ENCODE measurements around the gene IL10RB.

Gene IL10RB

DNA sequence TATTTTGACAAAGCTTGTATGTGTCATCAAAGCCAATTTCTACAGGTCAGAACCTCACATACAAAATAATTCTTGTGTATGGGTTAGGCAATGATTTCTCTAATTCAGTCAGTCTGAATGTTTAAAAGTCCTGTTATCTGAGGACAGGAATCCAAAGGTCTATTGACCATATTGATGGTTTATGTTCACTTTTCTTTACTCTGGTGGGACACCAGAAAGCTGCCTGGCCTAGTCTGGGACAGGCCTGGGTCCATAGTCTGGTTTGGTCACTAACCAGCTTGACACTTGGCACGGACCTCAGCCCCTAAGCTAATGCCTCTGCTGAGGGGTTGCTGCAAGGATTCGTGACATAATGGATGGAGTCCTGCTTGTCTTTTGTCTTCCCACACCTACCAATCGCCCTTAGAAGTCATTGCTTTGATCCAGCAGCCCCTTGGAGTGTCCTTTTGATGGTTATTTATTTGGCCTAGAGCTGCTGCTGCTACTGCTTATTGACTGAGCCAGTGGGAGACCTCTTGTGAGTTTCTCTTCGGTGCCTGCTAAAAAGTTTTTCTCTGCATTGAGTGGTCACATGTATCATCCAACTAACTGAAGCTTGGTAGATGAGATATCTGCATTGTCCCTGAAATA lies 20.8 kb upstream of the IL10RB start:
- H3K79me2 ChIP-seq (ENCODE audit: insufficient read depth, low read depth): peaks cover 28% of the 10 kb centered on the region

DNA sequence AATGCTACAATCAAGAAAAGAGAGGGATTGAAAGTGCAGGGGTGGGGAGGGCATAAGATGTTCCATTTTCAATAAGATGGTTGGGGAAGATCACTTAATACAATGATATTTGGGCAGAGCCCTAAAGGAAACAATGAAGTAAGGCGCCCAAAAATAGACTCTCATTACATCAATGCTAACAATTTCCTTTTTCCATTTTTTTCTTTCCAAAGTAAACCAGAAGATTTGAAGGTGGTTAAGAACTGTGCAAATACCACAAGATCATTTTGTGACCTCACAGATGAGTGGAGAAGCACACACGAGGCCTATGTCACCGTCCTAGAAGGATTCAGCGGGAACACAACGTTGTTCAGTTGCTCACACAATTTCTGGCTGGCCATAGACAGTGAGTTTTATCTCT lies 19.7 kb upstream of the IL10RB start:
- Histone ChIP-seq H3K4me3 (IDR thresholded peaks at IDR 0.05; ENCODE audit: insufficient read depth, low read depth, low read length) (no peak overlapping the region), H3K27ac (no peak overlapping the region), H3K27me3 (ENCODE audit: insufficient read depth, low read depth) (no peaks in the 10 kb centered on the region), H3K4me1 (ENCODE audit: low read depth, poor library complexity, severe bottlenecking) (peaks cover 46% of the 10 kb centered on the region), H3K9ac (no peak overlapping the region), H2AFZ (ENCODE audit: low read depth) (no peak overlapping the region), H3K4me2 (no peak overlapping the region), H3K79me2 (ENCODE audit: insufficient read depth, low read depth) (peaks cover 18% of the 10 kb centered on the region), H3K36me3 (ENCODE audit: insufficient read depth) (peaks cover 4% of the 10 kb centered on the region; the same call in 1 of the 2 replicates), H4K20me1 (ENCODE audit: insufficient read depth) (no peaks in the 10 kb centered on the region)
- TF ChIP-seq, protein P1, sequence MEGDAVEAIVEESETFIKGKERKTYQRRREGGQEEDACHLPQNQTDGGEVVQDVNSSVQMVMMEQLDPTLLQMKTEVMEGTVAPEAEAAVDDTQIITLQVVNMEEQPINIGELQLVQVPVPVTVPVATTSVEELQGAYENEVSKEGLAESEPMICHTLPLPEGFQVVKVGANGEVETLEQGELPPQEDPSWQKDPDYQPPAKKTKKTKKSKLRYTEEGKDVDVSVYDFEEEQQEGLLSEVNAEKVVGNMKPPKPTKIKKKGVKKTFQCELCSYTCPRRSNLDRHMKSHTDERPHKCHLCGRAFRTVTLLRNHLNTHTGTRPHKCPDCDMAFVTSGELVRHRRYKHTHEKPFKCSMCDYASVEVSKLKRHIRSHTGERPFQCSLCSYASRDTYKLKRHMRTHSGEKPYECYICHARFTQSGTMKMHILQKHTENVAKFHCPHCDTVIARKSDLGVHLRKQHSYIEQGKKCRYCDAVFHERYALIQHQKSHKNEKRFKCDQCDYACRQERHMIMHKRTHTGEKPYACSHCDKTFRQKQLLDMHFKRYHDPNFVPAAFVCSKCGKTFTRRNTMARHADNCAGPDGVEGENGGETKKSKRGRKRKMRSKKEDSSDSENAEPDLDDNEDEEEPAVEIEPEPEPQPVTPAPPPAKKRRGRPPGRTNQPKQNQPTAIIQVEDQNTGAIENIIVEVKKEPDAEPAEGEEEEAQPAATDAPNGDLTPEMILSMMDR (conservative IDR thresholded peaks at IDR 0.05; ENCODE audit: low read depth, low read length): no peak

More for the DNA sequence above, 20.8 kb upstream of the IL10RB start:
- H2AFZ ChIP-seq (ENCODE audit: low read depth): no peak overlapping the region
- H3K9ac ChIP-seq: no peak overlapping the region
- H3K27me3 ChIP-seq (ENCODE audit: insufficient read depth, low read depth): no peaks in the 10 kb centered on the region
- no peaks in the 10 kb centered on the region for H4K20me1 ChIP-seq (ENCODE audit: insufficient read depth)
- no peak overlapping the region for H3K4me2 ChIP-seq
- no peak overlapping the region for H3K27ac ChIP-seq
- peaks cover 4% of the 10 kb centered on the region; the same call in 1 of the 2 replicates for H3K36me3 ChIP-seq (ENCODE audit: insufficient read depth)
- H3K4me1 ChIP-seq (ENCODE audit: low read depth, poor library complexity, severe bottlenecking): peaks cover 57% of the 10 kb centered on the region
- no peak overlapping the region for H3K4me3 ChIP-seq (IDR thresholded peaks at IDR 0.05; ENCODE audit: insufficient read depth, low read depth, low read length)
- TF ChIP-seq, protein P1 (conservative IDR thresholded peaks at IDR 0.05; ENCODE audit: low read depth, low read length): no peak

DNA sequence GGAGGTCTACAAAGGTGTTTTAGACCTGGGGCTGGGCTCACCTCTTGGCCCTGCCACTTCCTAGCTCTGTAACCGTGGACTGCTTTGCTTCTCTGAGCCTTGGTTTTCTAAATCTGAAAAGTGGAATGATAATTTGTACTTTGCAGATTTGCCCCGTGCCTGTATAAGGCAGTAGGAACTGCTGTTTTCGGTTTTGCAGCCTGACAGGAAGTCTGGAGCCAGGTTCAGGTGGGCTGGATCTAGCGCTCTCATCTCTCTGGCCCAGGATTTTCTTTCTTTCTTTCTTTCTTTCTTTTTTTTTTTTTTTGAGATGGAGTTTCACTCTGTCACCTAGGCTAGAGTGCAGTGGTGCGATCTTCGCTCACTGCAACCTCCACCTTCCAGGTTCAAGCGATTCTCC lies 19.2 kb upstream of the IL10RB start:
- H3K36me3 ChIP-seq (ENCODE audit: insufficient read depth): peaks cover 4% of the 10 kb centered on the region; the same call in 1 of the 2 replicates
- no peak overlapping the region for H3K4me3 ChIP-seq (IDR thresholded peaks at IDR 0.05; ENCODE audit: insufficient read depth, low read depth, low read length)
- H2AFZ ChIP-seq (ENCODE audit: low read depth): no peak overlapping the region
- no peak overlapping the region for H3K9ac ChIP-seq
- TF ChIP-seq, protein P1 (conservative IDR thresholded peaks at IDR 0.05; ENCODE audit: low read depth, low read length): no peak
- peaks cover 13% of the 10 kb centered on the region; the same call in 1 of the 2 replicates for H3K79me2 ChIP-seq (ENCODE audit: insufficient read depth, low read depth)
- H3K27ac ChIP-seq: no peak overlapping the region
- H3K4me2 ChIP-seq: no peak overlapping the region
- no peaks in the 10 kb centered on the region for H4K20me1 ChIP-seq (ENCODE audit: insufficient read depth)
- peaks cover 41% of the 10 kb centered on the region for H3K4me1 ChIP-seq (ENCODE audit: low read depth, poor library complexity, severe bottlenecking)
- H3K27me3 ChIP-seq (ENCODE audit: insufficient read depth, low read depth): no peaks in the 10 kb centered on the region

DNA sequence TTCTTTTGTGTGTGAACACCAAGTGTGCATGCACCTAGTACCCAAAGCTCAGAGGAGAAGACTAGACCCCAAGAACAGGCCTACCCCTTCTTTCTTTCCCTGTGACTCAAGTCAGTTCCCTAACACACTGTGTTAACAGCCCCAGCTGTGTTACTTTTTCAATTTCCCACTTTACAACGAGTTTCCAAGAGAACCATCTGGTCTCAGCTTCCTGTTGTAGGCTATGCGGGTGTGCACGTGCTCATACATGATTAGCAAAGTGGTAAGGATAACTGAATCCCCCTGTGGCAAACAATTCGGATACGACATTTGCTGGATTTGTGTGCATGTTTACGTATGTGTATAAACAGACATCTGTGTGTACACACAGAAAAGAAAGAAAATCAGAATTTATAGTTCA lies 18.6 kb upstream of the IL10RB start:
- no peaks in the 10 kb centered on the region for H4K20me1 ChIP-seq (ENCODE audit: insufficient read depth)
- H3K27ac ChIP-seq: no peak overlapping the region
- H3K27me3 ChIP-seq (ENCODE audit: insufficient read depth, low read depth): no peaks in the 10 kb centered on the region
- no peak overlapping the region for H3K9ac ChIP-seq
- no peak overlapping the region for H2AFZ ChIP-seq (ENCODE audit: low read depth)
- TF ChIP-seq, protein P1 (conservative IDR thresholded peaks at IDR 0.05; ENCODE audit: low read depth, low read length): no peak
- H3K4me1 ChIP-seq (ENCODE audit: low read depth, poor library complexity, severe bottlenecking): peaks cover 37% of the 10 kb centered on the region
- H3K79me2 ChIP-seq (ENCODE audit: insufficient read depth, low read depth): peaks cover 10% of the 10 kb centered on the region; the same call in 1 of the 2 replicates
- peaks cover 4% of the 10 kb centered on the region; the same call in 1 of the 2 replicates for H3K36me3 ChIP-seq (ENCODE audit: insufficient read depth)
- H3K4me3 ChIP-seq (IDR thresholded peaks at IDR 0.05; ENCODE audit: insufficient read depth, low read depth, low read length): no peak overlapping the region
- H3K4me2 ChIP-seq: no peak overlapping the region

Data from KMS-11 (cell line).